NCI-H128 (cell line): Measurements from ENCODE around the gene ERAS.
"Not testable (repeated sequence)": the region's sequence is repeated elsewhere in the genome, so short reads cannot be mapped to it uniquely, and the experiment has no call there.

Experiments
- DNase-seq: peaks from one replicate; lab custom pipeline; 2025; ENCODE audit not compliant: unreplicated experiment; lab: John Stamatoyannopoulos, UW

Gene ERAS

DNA sequence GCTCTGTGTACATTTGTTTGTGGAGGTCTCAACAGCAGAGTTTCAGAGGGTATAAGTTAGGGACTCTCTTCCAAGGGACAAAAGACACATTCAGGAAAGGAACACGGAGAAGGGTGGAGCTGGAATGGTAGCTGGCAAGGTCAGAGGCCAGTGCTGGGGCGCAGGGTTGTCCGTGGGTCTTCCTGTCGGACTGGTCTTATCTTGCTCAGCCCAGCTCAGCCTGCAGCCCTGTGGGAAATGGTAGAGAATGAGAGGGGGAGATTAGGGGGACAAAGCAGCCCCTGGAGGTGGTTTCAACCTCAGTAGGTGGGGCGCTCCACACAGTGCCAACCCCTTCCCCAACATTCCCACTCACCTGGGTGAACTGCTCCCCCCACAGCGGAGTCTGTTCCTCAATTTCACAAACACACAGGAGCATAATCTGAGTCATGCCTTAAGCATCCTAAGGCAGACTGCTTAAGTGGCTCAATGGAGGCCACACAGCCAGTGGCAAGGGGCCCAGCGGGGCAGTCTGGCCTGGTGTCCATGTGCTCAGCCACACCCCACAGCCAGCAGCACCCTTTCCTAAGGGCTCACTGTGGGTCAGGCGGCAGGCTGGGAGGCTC lies 31.3 kb upstream of the ERAS start:
- DNase-seq, result no peak

DNA sequence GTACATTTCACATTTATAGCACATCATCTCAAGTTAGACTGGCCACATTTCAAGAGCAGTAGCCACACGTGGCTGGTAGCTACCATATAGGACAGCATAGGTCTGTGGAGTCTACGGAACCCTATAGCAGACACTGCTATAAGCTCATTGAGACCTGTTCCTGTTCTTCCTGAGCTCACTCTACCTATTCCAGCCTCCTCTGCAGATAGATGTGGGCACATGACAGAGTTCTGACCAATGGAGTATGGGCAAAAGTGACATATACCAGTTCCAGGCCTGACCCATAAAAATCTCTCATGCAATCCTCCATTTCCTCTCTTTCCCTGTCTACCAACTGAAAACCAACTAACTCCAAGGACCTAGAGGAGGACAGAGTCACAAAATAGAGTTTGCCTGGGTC lies 28.0 kb upstream of the ERAS start:
- DNase-seq, result no peak

DNA sequence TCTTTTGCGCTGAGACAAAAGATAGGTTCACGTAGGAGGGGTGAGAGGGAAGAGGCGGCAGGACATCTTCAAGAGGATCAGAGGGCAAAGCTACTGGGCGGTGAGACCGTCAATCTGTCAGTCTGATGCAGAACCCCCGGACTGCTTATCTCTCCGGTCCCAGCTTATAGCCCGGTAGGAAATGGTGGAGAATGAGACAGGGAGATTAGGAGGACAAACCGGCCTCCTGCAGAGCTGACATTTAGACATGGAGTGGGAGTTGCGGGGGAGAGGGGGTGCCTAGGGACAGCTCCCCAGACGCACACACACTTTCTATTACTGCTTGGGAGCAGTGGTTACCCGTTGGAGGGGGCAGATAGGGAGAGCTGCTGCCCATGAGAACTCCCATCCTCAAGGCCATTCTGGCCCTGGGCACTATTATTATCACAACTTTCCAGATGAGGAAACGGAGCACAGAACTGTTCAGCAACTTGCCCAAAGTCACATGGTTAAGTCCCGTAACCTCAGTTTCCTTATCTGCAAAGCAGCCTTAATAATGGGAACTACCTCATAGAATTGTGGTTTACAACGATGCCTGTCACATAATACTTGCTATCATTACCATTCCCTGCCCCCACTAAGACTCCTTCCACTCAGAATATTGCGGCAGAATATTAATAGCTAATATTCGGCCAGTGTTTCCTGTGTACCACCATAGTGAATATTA lies 25.6 kb upstream of the ERAS start:
- peak; percentile 39 for DNase-seq

- DNase-seq, result peak; percentile 97
These were observed 24.8 kb upstream of the ERAS start, which contains the start of gene HDAC6 for GRCh38 chrX:48801280-48802088. Gene HDAC6 (plus strand): TSS chrX:48802067. CDS start chrX:48802693, 626 bp downstream.

DNA sequence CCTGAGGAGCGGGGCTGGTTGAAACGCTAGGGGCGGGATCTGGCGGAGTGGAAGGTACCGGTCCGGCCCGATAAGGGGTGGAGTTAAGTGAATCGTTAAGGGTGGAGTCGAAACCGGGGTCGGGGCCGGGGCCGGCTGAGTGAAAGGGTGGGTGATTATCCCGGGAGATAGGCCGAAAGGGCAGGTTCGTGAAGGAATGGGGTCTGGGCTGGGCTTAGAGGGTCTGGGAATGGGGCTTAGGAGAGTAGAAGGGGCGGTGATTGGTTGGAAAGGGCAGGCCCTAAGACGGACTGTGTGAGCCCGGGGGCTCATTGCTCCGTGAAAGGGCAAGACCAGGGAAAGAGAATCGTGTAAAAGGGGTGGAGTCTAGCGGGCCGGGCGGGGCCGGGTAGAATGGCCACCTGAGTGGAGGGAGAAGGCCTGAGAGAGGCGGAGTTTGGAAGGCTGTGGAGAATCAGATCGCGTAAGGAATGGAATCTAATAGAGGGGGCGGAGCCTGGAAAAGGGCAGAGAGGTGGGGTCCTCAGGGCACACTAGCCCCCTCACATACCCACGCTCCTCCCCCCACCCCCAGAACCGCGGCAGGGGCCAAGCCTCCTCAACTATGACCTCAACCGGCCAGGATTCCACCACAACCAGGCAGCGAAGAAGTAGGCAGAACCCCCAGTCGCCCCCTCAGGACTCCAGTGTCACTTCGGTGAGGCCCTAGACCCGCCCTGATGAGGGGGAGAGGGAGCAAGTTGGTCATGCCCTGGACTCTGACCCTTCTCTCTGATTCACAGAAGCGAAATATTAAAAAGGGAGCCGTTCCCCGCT lies 24.0 kb upstream of the ERAS start:
- DNase-seq, result peak; percentile 56

GRCh38 chrX:48802905-48803200 lies 23.5 kb upstream of the ERAS start:
- DNase-seq, result no peak

DNA sequence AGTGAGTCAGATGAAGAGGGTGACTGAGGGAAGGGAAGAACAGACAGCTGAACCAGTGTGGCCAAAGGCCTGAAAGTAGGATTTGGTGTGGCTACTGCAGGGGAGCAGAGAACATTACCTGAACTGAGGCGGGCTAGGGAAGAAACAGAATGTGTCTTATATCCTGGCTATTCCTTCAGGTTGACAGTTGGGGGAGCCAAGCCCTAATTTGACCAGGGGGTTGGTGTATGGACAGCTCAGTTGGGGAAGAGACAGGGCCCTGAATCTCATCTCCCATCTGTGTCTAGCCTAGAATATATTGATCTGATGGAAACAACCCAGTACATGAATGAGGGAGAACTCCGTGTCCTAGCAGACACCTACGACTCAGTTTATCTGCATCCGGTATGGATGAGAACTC lies 20.2 kb upstream of the ERAS start:
- DNase-seq, result no peak

- no peak for DNase-seq
These were observed 12.7 kb upstream of the ERAS start for GRCh38 chrX:48813644-48814043.

GRCh38 chrX:48814722-48815121 lies 11.6 kb upstream of the ERAS start:
- DNase-seq, result no peak

DNA sequence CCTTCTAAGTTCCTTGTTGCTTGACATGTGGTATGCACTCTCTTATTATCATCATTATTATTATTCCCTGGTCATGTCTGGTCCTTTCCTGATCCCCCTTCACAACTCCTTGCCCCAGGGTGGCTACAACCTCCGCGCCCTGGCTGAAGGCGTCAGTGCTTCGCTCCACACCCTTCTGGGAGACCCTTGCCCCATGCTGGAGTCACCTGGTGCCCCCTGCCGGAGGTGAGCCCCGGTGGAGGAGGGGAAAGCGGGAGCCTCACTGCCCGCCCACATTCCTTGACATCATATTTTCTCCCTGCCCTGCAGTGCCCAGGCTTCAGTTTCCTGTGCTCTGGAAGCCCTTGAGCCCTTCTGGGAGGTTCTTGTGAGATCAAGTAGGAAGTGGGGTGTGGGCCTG lies 11.0 kb upstream of the ERAS start:
- no peak for DNase-seq

DNA sequence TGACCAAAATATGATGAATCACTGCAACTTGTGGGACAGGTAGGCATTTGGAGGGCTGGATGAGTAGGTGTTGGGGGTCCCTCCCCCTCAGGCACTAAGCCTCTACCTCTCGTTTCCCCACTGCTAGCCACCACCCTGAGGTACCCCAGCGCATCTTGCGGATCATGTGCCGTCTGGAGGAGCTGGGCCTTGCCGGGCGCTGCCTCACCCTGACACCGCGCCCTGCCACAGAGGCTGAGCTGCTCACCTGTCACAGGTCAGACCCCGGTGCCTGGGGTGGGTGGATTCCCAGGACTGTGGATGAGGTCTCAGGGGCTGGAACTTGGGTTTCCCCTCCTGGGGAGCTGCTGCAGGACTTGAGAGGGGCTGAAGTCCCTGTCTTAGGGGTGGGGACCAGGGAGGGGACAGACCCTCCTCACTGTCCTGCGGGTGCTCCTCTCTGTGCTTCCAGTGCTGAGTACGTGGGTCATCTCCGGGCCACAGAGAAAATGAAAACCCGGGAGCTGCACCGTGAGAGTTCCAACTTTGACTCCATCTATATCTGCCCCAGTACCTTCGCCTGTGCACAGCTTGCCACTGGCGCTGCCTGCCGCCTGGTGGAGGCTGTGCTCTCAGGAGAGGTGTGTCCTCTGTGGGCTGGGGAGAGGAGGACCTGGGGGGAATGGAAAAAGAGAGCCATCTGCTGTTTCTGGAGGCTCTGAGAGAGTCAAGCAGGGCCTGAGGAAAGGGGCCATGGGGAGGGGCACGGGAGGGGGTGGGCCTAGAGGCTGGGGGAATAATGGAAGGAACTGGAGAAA lies 10.1 kb upstream of the ERAS start:
- DNase-seq, result no peak

- DNase-seq, result no peak
These were observed 8.2 kb upstream of the ERAS start for GRCh38 chrX:48818098-48818497.

- no peak for DNase-seq
These were observed 7.4 kb upstream of the ERAS start for GRCh38 chrX:48818866-48819265.

- DNase-seq, result not testable (repeated sequence)
These were observed 6.9 kb upstream of the ERAS start for GRCh38 chrX:48819394-48819793.

GRCh38 chrX:48823053-48823452 lies 3.3 kb upstream of the ERAS start:
- DNase-seq, result no peak

DNA sequence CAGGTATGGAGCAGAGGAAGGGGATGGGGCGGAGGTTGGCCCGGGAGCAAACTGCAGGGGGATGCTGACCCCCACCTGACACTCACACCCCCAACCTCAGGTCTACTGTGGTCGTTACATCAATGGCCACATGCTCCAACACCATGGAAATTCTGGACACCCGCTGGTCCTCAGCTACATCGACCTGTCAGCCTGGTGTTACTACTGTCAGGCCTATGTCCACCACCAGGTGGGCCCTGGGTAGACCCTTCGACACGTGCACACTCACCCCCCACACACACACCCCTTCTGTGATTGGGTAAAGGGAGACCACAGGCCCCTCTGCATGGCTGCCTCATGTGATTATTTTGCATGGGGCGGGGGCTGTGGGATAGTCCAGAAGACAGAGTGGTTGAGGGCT lies 2.2 kb upstream of the ERAS start:
- no peak for DNase-seq

DNA sequence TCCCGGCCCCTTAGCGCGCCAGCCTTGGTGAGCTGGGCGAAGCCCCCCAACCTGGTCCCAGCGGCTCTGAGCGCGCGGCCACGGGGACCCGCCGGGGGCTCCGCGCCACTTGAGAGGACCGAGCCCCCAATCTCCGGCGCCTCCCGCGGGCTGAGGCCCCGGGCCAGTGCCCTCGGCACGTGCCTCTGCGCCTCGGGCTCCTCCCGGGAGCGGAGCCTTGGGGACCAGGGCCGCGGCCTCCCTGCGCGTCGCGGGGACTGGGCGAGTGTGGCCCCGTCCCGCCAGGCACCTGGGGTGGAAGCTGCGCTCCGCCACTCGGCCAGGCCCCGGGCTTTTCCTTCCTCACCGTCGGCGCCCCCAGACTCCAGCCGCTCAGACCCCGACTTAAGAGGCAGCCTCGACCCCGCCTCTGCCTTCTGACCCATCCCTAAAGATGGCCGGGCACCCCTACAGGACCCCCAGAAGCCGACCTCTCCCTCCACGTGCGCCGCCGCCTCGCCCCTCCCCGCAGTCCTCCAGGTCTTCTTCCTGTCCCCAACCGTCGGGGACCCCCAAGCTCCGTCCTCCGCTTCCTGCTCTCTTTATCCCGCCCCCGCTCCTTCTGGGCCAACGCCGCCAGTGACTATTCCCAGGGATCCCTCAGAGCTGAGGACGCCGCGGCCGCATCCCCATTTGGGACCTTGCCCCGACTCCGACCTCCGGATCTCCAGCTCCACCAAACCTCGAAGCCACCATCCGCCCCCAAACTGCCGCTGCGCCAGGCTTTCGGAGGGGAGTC lies 752 bp downstream of the ERAS start:
- no peak for DNase-seq

DNA sequence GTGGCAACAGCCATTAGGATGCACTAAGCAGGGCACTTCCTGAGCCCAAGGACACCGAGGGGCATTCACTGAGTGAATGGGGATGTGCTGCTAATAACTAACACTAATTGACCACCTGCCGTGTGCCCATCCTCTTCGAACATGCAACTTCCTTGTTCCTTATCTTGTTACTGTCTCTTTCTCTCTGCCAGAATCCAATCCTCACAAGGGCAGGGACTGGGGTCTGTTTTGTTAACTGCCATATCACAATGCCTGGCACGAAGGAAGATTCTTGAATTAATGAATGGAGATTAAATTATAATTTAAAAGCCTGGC lies 1.3 kb downstream of the ERAS start:
- DNase-seq, result no peak

DNA sequence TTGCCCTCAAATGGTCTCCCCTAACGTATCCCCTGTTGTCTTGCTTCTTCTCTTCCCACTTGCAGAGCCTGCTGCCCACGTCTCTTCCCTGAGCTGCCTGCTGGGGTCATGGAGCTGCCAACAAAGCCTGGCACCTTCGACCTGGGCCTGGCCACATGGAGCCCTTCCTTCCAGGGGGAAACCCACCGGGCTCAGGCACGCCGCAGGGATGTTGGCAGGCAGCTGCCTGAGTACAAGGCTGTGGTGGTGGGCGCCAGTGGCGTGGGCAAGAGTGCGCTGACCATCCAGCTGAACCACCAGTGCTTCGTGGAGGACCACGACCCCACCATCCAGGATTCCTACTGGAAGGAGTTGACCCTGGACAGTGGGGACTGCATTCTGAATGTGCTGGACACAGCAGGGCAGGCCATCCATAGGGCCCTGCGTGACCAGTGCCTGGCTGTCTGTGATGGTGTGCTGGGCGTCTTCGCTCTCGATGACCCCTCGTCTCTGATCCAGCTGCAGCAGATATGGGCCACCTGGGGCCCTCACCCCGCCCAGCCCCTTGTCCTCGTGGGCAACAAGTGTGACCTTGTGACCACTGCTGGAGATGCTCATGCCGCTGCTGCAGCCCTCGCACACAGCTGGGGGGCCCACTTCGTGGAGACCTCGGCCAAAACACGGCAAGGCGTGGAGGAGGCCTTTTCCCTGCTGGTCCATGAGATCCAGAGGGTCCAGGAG lies 2.9 kb downstream of the ERAS start:
- no peak for DNase-seq
